GM21423 (cell line): ENCODE results near the gene SLC10A6.

Source experiments
- ATAC-seq: cut with Tn5 transposase; IDR thresholded peaks from one replicate; pipeline ENCODE4 v1.9.1; 2021; ENCODE audit warnings: mild to moderate bottlenecking, moderate library complexity; ENCODE audit not compliant: unreplicated experiment

The SLC10A6 gene

GRCh38 chr4:86809809-86810208, 39.4 kb downstream of the SLC10A6 start:
- ATAC-seq: no peak

GRCh38 chr4:86791126-86791525, 58.1 kb downstream of the SLC10A6 start:
- no peak for ATAC-seq

- no peak for ATAC-seq
Measured at GRCh38 chr4:86788826-86789225, 60.4 kb downstream of the SLC10A6 start.

GRCh38 chr4:86778175-86778574, 71.0 kb downstream of the SLC10A6 start:
- ATAC-seq: no peak

- ATAC-seq: no peak
Measured at GRCh38 chr4:86775061-86775460, 74.1 kb downstream of the SLC10A6 start.
